Activated naive CD8-positive, alpha-beta T cell treated with anti-CD3 and anti-CD28 coated beads for 36 hours (primary cell): Measurements from ENCODE around the gene SIGLEC1. TPM values are rescaled to one million over a fixed set of nuclear protein-coding genes. Genes with fewer than 3 reads are reported as not detected.

Experiments used
- DNase-seq: peaks from one replicate; pipeline ENCODE4 v3.0.0; 2021
- H3K27ac Mint-ChIP-seq: one replicate; pipeline ENCODE4 v1.8.0; 2022; ENCODE audit warnings: mild to moderate bottlenecking, moderate library complexity, mixed read lengths
- H3K27me3 Mint-ChIP-seq: one replicate; pipeline ENCODE4 v1.8.0; 2022; ENCODE audit warnings: mild to moderate bottlenecking, mixed read lengths
- H3K36me3 Mint-ChIP-seq: one replicate; pipeline ENCODE4 v1.8.0; 2021; ENCODE audit warnings: mild to moderate bottlenecking, mixed read lengths
- H3K4me1 Mint-ChIP-seq: one replicate; pipeline ENCODE4 v1.8.0; 2021; ENCODE audit warnings: mixed read lengths
- H3K4me3 Mint-ChIP-seq: one replicate; pipeline ENCODE4 v1.8.0; 2022; ENCODE audit warnings: mild to moderate bottlenecking, moderate library complexity, mixed read lengths
- H3K9me3 Mint-ChIP-seq: one replicate; pipeline ENCODE4 v1.8.0; 2022; ENCODE audit warnings: mixed read lengths
- total RNA-seq, 2 experiments: library from RNA; stranded (reverse); gene quantifications; one replicate each; pipeline ENCODE4 v1.2.3, GENCODE V29; 2021

The SIGLEC1 gene
- total RNA-seq, 2 experiments from 2014 or later: not detected

DNA sequence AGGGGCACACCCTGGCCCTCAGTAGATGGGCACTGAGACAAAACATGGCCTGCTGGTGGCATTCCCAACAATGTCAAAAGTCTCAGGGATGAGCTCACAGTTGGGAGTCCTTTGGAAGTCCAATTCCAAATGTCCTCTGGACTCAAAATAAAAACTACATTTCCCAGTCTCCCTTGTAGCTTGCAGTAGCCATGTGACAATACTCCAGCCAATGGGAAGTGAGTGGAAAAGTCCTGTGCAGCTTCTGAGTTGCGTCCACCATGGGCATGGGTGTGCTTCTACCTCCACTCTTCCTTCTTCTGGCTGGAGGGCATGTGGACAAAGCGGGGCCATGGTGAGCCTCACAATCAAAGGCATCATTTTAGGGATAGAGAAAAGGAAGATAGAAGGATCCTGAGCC, 24.7 kb downstream of the SIGLEC1 start:
- DNase-seq: no peak
- no peak overlapping the region for H3K27ac Mint-ChIP-seq
- peaks cover 14% of the 10 kb centered on the region for H3K27me3 Mint-ChIP-seq
- H3K9me3 Mint-ChIP-seq: no peaks in the 10 kb centered on the region
- no peak overlapping the region for H3K4me3 Mint-ChIP-seq
- H3K36me3 Mint-ChIP-seq: no peaks in the 10 kb centered on the region
- H3K4me1 Mint-ChIP-seq: no peaks in the 10 kb centered on the region

DNA sequence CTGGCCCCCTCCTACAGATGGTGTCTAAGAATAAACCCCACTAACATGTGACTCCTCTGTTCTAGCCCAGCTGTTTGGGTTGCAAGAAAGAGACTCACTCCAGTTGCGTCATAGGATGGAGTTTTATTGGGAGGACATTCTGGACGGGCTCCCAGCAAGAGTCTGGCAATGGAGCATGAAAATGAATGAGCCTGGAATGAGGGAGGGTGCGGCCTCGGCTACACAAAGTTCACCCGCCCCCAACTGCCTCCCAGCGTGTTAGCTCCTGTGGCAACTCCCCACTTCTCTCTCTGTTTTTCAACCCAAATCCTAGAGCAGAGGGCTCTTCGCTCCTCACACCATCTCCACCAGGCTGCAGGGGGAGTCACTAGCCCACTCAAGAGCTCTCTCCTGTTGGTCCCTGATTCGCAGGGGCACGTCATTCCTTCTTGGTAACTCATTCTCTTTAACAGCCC, 25.5 kb downstream of the SIGLEC1 start:
- no peak overlapping the region for H3K4me3 Mint-ChIP-seq
- DNase-seq: no peak
- no peaks in the 10 kb centered on the region for H3K9me3 Mint-ChIP-seq
- peaks cover 18% of the 10 kb centered on the region for H3K27me3 Mint-ChIP-seq
- H3K27ac Mint-ChIP-seq: no peak overlapping the region
- H3K4me1 Mint-ChIP-seq: no peaks in the 10 kb centered on the region
- H3K36me3 Mint-ChIP-seq: no peaks in the 10 kb centered on the region

DNA sequence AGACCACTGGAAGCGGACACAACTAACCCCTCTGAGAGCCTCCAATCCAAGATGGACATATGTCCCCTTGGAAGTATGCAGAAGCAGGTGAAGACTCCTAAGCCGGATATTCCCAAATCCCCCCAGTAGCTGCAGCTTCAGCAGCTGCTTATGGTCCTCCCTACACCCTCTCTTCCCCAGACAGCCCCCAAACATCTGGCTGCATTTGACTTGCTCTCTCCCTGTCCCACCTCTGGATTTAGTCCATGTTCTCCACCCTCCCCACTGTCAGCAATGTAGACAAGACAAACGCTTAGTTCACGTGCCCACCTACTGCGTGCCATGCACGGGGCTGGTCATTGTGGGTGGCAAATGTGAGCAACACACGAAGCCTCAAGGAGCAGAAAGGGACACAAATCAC, 26.0 kb downstream of the SIGLEC1 start:
- Mint-ChIP-seq H3K36me3 (no peaks in the 10 kb centered on the region), H3K4me3 (no peak overlapping the region), H3K4me1 (no peaks in the 10 kb centered on the region), H3K9me3 (no peaks in the 10 kb centered on the region), H3K27ac (no peak overlapping the region), H3K27me3 (peaks cover 23% of the 10 kb centered on the region)
- no peak for DNase-seq

DNA sequence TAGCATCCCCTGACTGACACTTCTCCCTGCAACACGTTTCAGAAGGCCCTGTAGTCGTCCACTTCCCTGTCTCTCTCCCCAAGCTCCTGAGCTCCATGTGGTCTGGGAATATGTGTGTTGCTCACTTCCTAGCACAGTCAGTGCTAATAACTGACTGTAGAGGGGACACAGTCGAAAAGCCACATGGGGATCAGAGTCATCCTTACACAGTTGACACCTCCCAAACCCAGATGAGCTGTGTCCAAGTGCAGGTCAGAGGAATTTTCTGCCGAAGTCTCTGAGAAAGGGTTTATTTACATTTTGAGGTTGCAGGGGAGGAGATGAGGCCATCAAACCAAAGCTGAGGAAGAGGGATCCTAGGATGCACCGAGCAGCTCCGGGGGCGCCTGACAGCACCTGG, 27.1 kb downstream of the SIGLEC1 start:
- H3K9me3 Mint-ChIP-seq: no peaks in the 10 kb centered on the region
- H3K27me3 Mint-ChIP-seq: peaks cover 32% of the 10 kb centered on the region

GRCh38 chr20:3681931-3682781, 30.2 kb downstream of the SIGLEC1 start, which contains the start of gene ADAM33:
Gene ADAM33 (minus strand): TSS chr20:3682010. CDS start chr20:3682004, 6 bp downstream.
- Mint-ChIP-seq H3K4me3 (no peak within 1 kb of the TSS), H3K27ac (no peak within 1 kb of the TSS), H3K9me3 (no peaks in the 10 kb centered on the region), H3K4me1 (no peaks in the 10 kb centered on the region), H3K27me3 (peaks cover 49% of the 10 kb centered on the region), H3K36me3 (no peaks in the 10 kb centered on the region)
- DNase-seq: no peak

More for the DNA sequence above, 27.1 kb downstream of the SIGLEC1 start:
- no peak overlapping the region for H3K4me3 Mint-ChIP-seq
- DNase-seq: no peak
- no peak overlapping the region for H3K27ac Mint-ChIP-seq
- H3K36me3 Mint-ChIP-seq: no peaks in the 10 kb centered on the region
- no peaks in the 10 kb centered on the region for H3K4me1 Mint-ChIP-seq

GRCh38 chr20:3681352-3681930, 31.0 kb downstream of the SIGLEC1 start:
- Mint-ChIP-seq H3K27me3 (peaks cover 52% of the 10 kb centered on the region), H3K4me3 (no peak overlapping the region), H3K27ac (no peak overlapping the region), H3K4me1 (peaks cover 2% of the 10 kb centered on the region), H3K9me3 (no peaks in the 10 kb centered on the region), H3K36me3 (no peaks in the 10 kb centered on the region)
- no peak for DNase-seq

DNA sequence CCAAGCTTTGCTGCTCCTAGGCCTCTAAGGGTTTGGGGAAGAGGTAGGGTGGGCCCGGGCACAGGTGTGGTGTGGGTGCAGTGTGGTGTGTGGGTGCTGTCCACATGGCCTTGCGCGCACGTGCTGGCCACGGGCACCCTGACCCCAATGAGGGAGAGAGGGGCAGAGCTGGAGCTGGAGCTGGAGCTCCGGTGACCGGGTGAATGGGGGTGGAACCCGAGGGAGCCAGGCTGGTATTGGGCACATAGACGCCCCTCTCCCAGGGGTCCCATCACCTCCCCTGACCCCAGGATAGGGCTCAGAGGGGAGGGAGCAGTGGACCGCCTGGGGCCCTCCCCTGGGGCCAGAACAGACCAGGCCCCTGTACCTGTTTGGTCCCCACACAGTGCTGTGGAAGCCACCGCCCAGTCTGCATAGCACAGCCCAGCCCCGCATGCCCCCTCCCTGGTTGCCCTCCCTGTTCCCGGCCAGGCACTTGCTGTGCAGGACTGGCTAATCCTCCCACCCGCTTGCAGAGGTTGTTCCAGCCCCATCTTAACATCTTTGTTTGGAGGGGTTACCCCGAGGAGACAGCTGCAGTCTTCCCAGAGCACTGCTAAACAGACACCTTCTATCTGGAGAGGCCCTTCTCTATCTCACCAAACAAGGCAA, 31.6 kb downstream of the SIGLEC1 start:
- Mint-ChIP-seq H3K27me3 (peaks cover 55% of the 10 kb centered on the region), H3K9me3 (no peaks in the 10 kb centered on the region)

DNA sequence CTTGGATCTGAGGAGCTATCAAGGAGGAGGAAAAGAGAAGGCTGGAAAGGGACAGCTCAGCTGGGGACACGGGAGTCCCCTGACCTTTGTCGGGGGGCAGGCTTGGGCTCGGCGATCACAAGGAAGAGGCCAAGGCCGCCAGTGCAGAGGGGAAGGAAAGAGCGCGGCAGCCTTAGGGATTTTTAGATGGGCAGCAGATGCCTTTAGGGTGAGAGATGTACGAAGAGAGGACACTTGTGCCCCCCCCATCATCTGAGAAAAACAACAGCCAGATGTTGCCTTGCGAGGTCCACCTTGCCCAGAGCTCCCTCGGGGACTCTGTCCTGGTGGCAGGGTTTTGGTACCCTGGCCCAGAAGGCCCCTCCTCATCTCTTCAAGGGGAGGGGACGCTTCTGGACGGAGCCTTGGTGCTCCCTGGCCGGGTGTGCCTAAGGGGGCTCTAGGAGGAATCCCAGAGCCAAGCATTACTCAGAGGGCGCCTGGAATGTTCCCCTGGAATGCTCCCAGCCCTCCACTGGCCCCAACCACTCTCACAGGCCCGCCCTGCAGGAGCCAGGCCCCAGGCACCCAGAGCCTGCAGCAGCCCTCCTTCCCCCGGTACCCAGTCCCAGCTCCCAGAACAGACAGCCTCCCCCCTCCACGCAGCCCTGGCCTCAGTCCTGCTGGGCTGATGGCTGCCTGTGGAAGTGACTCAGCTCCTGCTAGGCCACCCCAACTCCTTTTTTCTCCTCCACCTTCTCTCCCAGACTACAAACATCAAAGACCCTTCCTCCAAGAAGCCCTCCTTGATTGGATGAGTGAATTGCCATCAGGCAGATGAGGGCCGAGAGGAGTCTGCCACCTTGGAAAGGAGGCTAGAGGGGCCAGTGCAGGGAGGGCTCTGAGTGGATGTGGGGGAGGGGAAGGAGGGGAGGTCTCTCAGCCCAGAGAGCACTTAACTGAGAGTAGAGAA, 32.4 kb downstream of the SIGLEC1 start:
- Mint-ChIP-seq H3K9me3 (no peaks in the 10 kb centered on the region), H3K27ac (no peak overlapping the region), H3K4me3 (no peak overlapping the region), H3K4me1 (peaks cover 2% of the 10 kb centered on the region), H3K27me3 (peaks cover 63% of the 10 kb centered on the region), H3K36me3 (no peaks in the 10 kb centered on the region)
- DNase-seq: no peak

More for the DNA sequence above, 31.6 kb downstream of the SIGLEC1 start:
- no peaks in the 10 kb centered on the region for H3K36me3 Mint-ChIP-seq
- H3K4me3 Mint-ChIP-seq: no peak overlapping the region
- peaks cover 2% of the 10 kb centered on the region for H3K4me1 Mint-ChIP-seq
- no peak overlapping the region for H3K27ac Mint-ChIP-seq
- no peak for DNase-seq

GRCh38 chr20:3678856-3679720, 33.3 kb downstream of the SIGLEC1 start:
- H3K4me3 Mint-ChIP-seq: no peak overlapping the region
- peaks cover 72% of the 10 kb centered on the region for H3K27me3 Mint-ChIP-seq
- no peak for DNase-seq
- peaks cover 2% of the 10 kb centered on the region for H3K4me1 Mint-ChIP-seq
- no peak overlapping the region for H3K27ac Mint-ChIP-seq
- no peaks in the 10 kb centered on the region for H3K9me3 Mint-ChIP-seq
- no peaks in the 10 kb centered on the region for H3K36me3 Mint-ChIP-seq

- no peak for DNase-seq
- H3K9me3 Mint-ChIP-seq: no peaks in the 10 kb centered on the region
- peaks cover 70% of the 10 kb centered on the region for H3K27me3 Mint-ChIP-seq
- H3K4me1 Mint-ChIP-seq: peaks cover 2% of the 10 kb centered on the region
- H3K27ac Mint-ChIP-seq: no peak overlapping the region
- no peak overlapping the region for H3K4me3 Mint-ChIP-seq
- H3K36me3 Mint-ChIP-seq: no peaks in the 10 kb centered on the region
Measured at GRCh38 chr20:3678198-3678597, 34.2 kb downstream of the SIGLEC1 start.

DNA sequence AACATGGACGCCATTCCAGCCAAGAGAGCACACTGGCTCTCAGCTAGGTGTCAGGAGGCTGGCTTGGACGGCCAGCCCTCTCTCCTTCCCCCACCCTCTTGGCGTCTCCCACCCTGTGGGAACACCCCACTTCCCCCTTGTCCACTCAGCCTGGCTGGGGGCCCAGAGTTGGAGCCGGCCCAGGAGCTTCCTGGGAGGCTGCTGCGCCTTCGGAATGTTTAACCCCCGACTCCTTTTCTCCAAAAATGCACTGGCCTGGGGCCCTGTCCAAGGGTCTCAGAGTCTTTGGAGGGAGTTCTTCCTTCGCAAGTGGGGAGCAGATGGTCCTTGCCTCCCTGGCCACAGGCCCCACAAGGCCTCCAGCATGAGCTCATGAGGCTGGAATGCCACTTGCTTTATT, 34.7 kb downstream of the SIGLEC1 start:
- Mint-ChIP-seq H3K27me3 (peaks cover 70% of the 10 kb centered on the region), H3K4me3 (no peak overlapping the region), H3K36me3 (no peaks in the 10 kb centered on the region), H3K4me1 (peaks cover 4% of the 10 kb centered on the region), H3K27ac (no peak overlapping the region), H3K9me3 (no peaks in the 10 kb centered on the region)
- no peak for DNase-seq

GRCh38 chr20:3674995-3675900, 37.2 kb downstream of the SIGLEC1 start:
- no peak for DNase-seq
- Mint-ChIP-seq H3K9me3 (no peaks in the 10 kb centered on the region), H3K27me3 (peaks cover 69% of the 10 kb centered on the region), H3K4me3 (no peak overlapping the region), H3K4me1 (peaks cover 4% of the 10 kb centered on the region), H3K27ac (no peak overlapping the region), H3K36me3 (no peaks in the 10 kb centered on the region)

DNA sequence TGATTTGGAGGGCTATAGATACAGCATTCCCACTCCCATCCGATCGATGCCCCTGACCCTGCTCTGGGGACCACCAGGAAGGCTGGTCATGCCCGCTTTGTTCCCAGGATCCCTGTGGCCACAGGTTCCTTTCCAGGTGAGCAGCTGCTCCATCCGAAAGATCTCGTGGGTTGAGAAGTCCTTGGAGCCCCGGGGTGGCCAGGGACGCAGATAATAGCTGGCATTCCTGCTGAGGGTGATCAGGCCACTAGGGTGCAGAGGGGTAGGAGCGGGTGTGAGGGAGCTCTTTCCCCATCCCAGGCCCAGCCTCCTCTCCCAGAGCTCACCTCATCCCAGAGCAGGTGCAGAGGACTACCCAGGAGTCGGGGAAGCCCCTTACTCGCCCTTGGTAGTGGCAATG, 38.0 kb downstream of the SIGLEC1 start:
- H3K36me3 Mint-ChIP-seq: no peaks in the 10 kb centered on the region
- H3K4me3 Mint-ChIP-seq: no peak overlapping the region
- H3K4me1 Mint-ChIP-seq: peaks cover 4% of the 10 kb centered on the region
- no peak overlapping the region for H3K27ac Mint-ChIP-seq
- H3K9me3 Mint-ChIP-seq: no peaks in the 10 kb centered on the region
- no peak for DNase-seq
- H3K27me3 Mint-ChIP-seq: peaks cover 67% of the 10 kb centered on the region
